Nephron progenitor cell (in vitro differentiated cells): ENCODE results near the gene RBM48.

Source experiments
- DNase-seq: peaks from one replicate; pipeline ENCODE4 v3.0.0; 2021
- H3K27ac Mint-ChIP-seq: 2 replicates; pipeline ENCODE4 v1.8.0; 2021; ENCODE audit warnings: mild to moderate bottlenecking, moderate library complexity, mixed read lengths
- H3K27me3 Mint-ChIP-seq: 2 replicates; pipeline ENCODE4 v1.8.0; 2021; ENCODE audit warnings: mild to moderate bottlenecking, low read depth, mixed read lengths; ENCODE audit not compliant: poor library complexity
- H3K36me3 Mint-ChIP-seq: 2 replicates; pipeline ENCODE4 v1.8.0; 2021; ENCODE audit warnings: low read depth, mixed read lengths
- H3K4me1 Mint-ChIP-seq: 2 replicates; pipeline ENCODE4 v1.8.0; 2021; ENCODE audit warnings: mixed read lengths
- H3K4me3 Mint-ChIP-seq: 2 replicates; pipeline ENCODE4 v1.8.0; 2021; ENCODE audit warnings: mild to moderate bottlenecking, moderate library complexity, mixed read lengths
- H3K9me3 Mint-ChIP-seq: 2 replicates; pipeline ENCODE4 v1.8.0; 2021; ENCODE audit warnings: mild to moderate bottlenecking, moderate library complexity, mixed read lengths
- CTCF ChIP-seq: fragments of 200-600 bp; sonication (generic); IDR thresholded peaks from 2 replicates; pipeline ENCODE4 v1.5.0; 2021; ENCODE audit warnings: antibody characterized with exemption

The RBM48 gene

GRCh38 chr7:92550194-92550593 is 21.6 kb downstream of the RBM48 start:
- no peaks in the 10 kb centered on the region for H3K36me3 Mint-ChIP-seq
- DNase-seq: no peak
- H3K4me1 Mint-ChIP-seq: no peaks in the 10 kb centered on the region
- no peak overlapping the region for H3K27ac Mint-ChIP-seq
- H3K4me3 Mint-ChIP-seq: no peak overlapping the region
- peaks cover 3% of the 10 kb centered on the region for H3K27me3 Mint-ChIP-seq
- TF ChIP-seq CTCF: no peak
- peaks cover 8% of the 10 kb centered on the region for H3K9me3 Mint-ChIP-seq

DNA sequence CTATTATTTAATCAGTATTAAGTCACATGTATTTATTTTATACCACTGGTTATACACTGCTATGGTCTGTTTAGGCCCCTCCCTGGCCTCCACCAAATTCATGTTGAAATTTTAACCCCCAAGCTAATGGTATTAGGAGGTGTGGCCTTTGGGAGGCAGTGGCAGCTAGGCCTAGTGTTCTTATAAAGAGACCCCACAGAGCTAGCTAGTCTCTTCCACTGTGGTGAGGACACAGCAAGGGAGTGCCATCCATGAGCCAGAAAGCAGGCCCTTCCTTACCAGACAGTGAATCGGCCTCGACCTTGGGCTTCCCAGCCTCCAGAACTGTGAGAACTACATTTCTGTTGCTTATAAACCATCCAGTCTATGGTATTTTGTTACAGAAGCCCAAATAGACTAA is 28.7 kb downstream of the RBM48 start:
- Mint-ChIP-seq H3K36me3 (peaks cover 11% of the 10 kb centered on the region), H3K4me3 (no peak overlapping the region), H3K27ac (peak overlapping the region; percentile 90), H3K27me3 (no peaks in the 10 kb centered on the region), H3K4me1 (no peaks in the 10 kb centered on the region), H3K9me3 (no peaks in the 10 kb centered on the region)
- no peak for DNase-seq
- TF ChIP-seq CTCF: no peak

GRCh38 chr7:92557808-92558362 is 29.3 kb downstream of the RBM48 start:
- no peak for DNase-seq
- H3K4me1 Mint-ChIP-seq: no peaks in the 10 kb centered on the region

DNA sequence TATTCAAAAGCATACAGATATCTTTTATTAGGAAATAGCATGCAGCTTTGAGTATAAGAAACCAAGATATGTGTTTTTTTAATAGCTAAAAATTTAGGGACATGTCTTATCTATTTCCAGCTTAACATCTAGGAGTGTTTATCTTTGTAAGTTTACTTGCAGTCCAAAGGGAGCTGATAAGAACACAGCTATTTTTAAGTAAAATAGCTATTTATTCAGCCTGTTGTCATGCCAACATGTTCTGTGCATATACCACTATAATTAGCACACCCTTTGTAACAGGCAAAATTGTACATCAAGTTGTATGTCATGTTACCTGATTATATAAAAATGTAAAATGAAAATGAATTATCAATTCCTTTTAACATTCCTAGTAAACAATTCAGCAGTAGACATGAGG is 32.0 kb downstream of the RBM48 start:
- no peak for TF ChIP-seq CTCF
- Mint-ChIP-seq H3K27me3 (no peaks in the 10 kb centered on the region), H3K36me3 (peaks cover 27% of the 10 kb centered on the region), H3K9me3 (no peaks in the 10 kb centered on the region), H3K27ac (no peak overlapping the region), H3K4me1 (no peaks in the 10 kb centered on the region), H3K4me3 (no peak overlapping the region)
- DNase-seq: no peak

More at GRCh38 chr7:92557808-92558362, 29.3 kb downstream of the RBM48 start:
- no peak overlapping the region for H3K4me3 Mint-ChIP-seq
- peaks cover 14% of the 10 kb centered on the region for H3K36me3 Mint-ChIP-seq
- TF ChIP-seq CTCF: no peak
- no peaks in the 10 kb centered on the region for H3K9me3 Mint-ChIP-seq
- peak overlapping the region; percentile 90 for H3K27ac Mint-ChIP-seq
- H3K27me3 Mint-ChIP-seq: no peaks in the 10 kb centered on the region

- H3K27me3 Mint-ChIP-seq: no peaks in the 10 kb centered on the region
- H3K36me3 Mint-ChIP-seq: peaks cover 33% of the 10 kb centered on the region
- H3K4me1 Mint-ChIP-seq: no peaks in the 10 kb centered on the region
- DNase-seq: no peak
- TF ChIP-seq CTCF: no peak
- no peak overlapping the region for H3K4me3 Mint-ChIP-seq
- peak overlapping the region; percentile 73 for H3K27ac Mint-ChIP-seq
- H3K9me3 Mint-ChIP-seq: no peaks in the 10 kb centered on the region
Measured at GRCh38 chr7:92563345-92563744, 34.8 kb downstream of the RBM48 start.

- Mint-ChIP-seq H3K27me3 (no peaks in the 10 kb centered on the region), H3K9me3 (no peaks in the 10 kb centered on the region), H3K4me1 (no peaks in the 10 kb centered on the region), H3K4me3 (no peak overlapping the region), H3K27ac (no peak overlapping the region), H3K36me3 (peaks cover 48% of the 10 kb centered on the region)
- TF ChIP-seq CTCF: no peak
- DNase-seq: no peak
Measured at GRCh38 chr7:92567460-92567859, 38.9 kb downstream of the RBM48 start.
